HG03378 (cell line): Measurements from ENCODE around the gene C9orf43.

Source experiments
- ATAC-seq: cut with Tn5 transposase; IDR thresholded peaks from one replicate; pipeline ENCODE4 v1.9.1; 2021; ENCODE audit warnings: mild to moderate bottlenecking, moderate library complexity; ENCODE audit not compliant: unreplicated experiment

Gene C9orf43

GRCh38 chr9:113464286-113464660, 53.7 kb downstream of the C9orf43 start:
- ATAC-seq, result no peak

GRCh38 chr9:113465599-113466140, 55.1 kb downstream of the C9orf43 start:
- ATAC-seq, result no peak

GRCh38 chr9:113467183-113467582, 56.6 kb downstream of the C9orf43 start:
- ATAC-seq, result no peak

GRCh38 chr9:113468716-113469448, 58.3 kb downstream of the C9orf43 start:
- no peak for ATAC-seq

GRCh38 chr9:113471143-113471542, 60.6 kb downstream of the C9orf43 start:
- no peak for ATAC-seq

- ATAC-seq, result no peak
These were observed 61.0 kb downstream of the C9orf43 start for GRCh38 chr9:113471566-113471965.

GRCh38 chr9:113472199-113472598, 61.7 kb downstream of the C9orf43 start:
- ATAC-seq, result no peak

GRCh38 chr9:113474360-113475028, 63.9 kb downstream of the C9orf43 start:
- ATAC-seq, result no peak

GRCh38 chr9:113475031-113475430, 64.5 kb downstream of the C9orf43 start:
- no peak for ATAC-seq

GRCh38 chr9:113475992-113476391, 65.4 kb downstream of the C9orf43 start:
- ATAC-seq, result no peak

- no peak for ATAC-seq
These were observed 66.0 kb downstream of the C9orf43 start for GRCh38 chr9:113476511-113476916.

GRCh38 chr9:113477058-113477457, 66.5 kb downstream of the C9orf43 start:
- ATAC-seq, result no peak

- no peak for ATAC-seq
These were observed 67.1 kb downstream of the C9orf43 start for GRCh38 chr9:113477661-113478060.

GRCh38 chr9:113479174-113479621, 68.7 kb downstream of the C9orf43 start:
- no peak for ATAC-seq
